ENCODE data around the gene SNURF.
"Not testable (repeated sequence)": the region's sequence is repeated elsewhere in the genome, so short reads cannot be mapped to it uniquely, and the experiment has no call there.

Gene SNURF

DNA sequence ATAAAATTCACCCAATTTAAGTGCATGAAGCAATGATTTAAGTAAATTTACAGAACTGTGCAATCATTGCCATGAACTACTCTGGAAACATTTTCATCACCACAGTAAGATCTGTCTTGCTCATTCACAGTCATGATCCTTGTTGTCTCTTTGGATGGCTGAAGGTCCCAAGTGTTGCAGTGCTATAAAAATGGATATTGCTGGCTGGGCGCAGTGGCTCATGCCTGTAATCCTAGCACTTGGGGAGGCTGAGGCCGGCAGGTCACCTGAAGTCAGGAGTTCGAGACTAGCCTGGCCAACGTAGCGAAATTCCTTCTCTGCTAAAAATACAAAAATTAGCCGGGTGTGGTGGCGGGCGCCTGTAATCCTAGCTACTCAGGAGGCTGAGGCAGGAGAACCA, 17.0 kb downstream of the SNURF start:
- no peak for DNase-seq

DNA sequence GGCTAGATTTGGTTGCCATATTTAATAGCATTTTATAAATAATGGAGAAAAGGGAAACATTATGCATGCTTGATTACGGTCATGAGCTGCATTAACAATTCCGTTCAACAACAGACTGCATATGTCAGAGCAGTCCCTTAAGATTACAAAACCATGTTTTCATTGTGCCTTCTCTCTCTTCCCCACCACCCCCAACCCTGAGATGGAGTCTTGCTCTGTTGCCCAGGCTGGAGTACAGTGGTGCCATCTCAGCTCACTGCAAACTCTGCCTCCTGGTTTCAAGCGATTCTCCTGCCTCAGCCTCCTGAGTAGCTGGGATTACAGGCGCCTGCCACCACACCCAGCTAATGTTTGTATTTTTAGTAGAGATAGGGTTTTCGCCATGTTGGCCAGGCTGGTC, 17.9 kb downstream of the SNURF start:
- not testable (repeated sequence) for DNase-seq

GRCh38 chr15:24976932-24977331, 22.1 kb downstream of the SNURF start:
- DNase-seq: no peak

- no peak for DNase-seq
Measured at GRCh38 chr15:24977686-24978085, 22.9 kb downstream of the SNURF start.

DNA sequence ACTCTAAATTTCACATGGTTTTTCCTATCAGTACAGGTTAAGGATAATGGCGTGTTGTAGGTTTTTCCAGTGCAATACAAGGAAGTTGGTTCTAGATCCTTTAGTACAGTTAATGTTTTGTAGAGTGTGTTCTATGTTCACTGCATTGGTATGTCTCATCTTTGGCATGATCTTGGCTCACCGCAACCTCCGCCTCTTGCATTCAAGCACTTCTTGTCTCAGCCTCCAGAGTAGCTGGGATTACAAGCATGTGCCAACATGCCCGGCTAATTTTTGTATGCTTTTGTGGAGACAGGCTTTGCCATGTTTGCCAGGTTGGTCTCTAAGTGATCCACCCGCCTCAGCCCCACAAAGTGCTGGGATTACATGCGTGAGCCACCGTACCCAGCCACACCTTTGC, 30.4 kb downstream of the SNURF start:
- DNase-seq: no peak

GRCh38 chr15:24986653-24987052, 31.9 kb downstream of the SNURF start:
- DNase-seq: no peak
